Osteoblast (primary cell): Measurements from ENCODE around the gene ACIN1. TPM values are rescaled to one million over a fixed set of nuclear protein-coding genes. Genes with fewer than 3 reads are reported as not detected.

Source experiments
- DNase-seq: peaks from one replicate; pipeline ENCODE4 v3.0.0; 2011; ENCODE audit warnings: low spot score, mixed read lengths; ENCODE audit not compliant: insufficient read length; ENCODE audit errors: missing footprints
- H2AFZ ChIP-seq: 2 replicates; pipeline ENCODE4 v1.6.0; 2011; ENCODE audit warnings: mild to moderate bottlenecking, low read length
- H3K27ac ChIP-seq: 2 replicates; pipeline ENCODE4 v1.5.1; 2011; ENCODE audit warnings: mild to moderate bottlenecking, low read depth, low read length, moderate library complexity
- H3K27me3 ChIP-seq: 2 replicates; pipeline ENCODE4 v1.6.0; 2012; ENCODE audit warnings: mild to moderate bottlenecking, control low read depth, inconsistent platforms, low read length, moderate library complexity; ENCODE audit not compliant: insufficient read depth
- H3K36me3 ChIP-seq: 2 replicates; pipeline ENCODE4 v1.5.1; 2011; ENCODE audit warnings: mild to moderate bottlenecking, low read length, control low read depth, moderate library complexity; ENCODE audit not compliant: insufficient read depth
- H3K4me1 ChIP-seq: 2 replicates; pipeline ENCODE4 v1.5.1; 2011; ENCODE audit warnings: mild to moderate bottlenecking, low read length, control low read depth, moderate library complexity; ENCODE audit not compliant: insufficient read depth
- H3K4me2 ChIP-seq: 2 replicates; pipeline ENCODE4 v1.6.0; 2011; ENCODE audit warnings: mild to moderate bottlenecking, low read length; ENCODE audit not compliant: insufficient read depth
- H3K4me3 ChIP-seq: fragments of 200-600 bp; sonication (generic); 3 replicates; pipeline ENCODE4 v1.5.1; 2012; ENCODE audit warnings: mild to moderate bottlenecking, low read length, inconsistent platforms; ENCODE audit not compliant: insufficient read depth
- H3K79me2 ChIP-seq: 2 replicates; pipeline ENCODE4 v1.6.0; 2012; ENCODE audit warnings: mild to moderate bottlenecking, low read length, control low read depth, inconsistent platforms; ENCODE audit not compliant: insufficient read depth
- H3K9me3 ChIP-seq: 2 replicates; pipeline ENCODE4 v1.5.1; 2011; ENCODE audit warnings: low read depth, low read length, control low read depth
- H4K20me1 ChIP-seq: 2 replicates; pipeline ENCODE4 v1.6.0; 2012; ENCODE audit warnings: mild to moderate bottlenecking, low read length, control low read depth; ENCODE audit not compliant: insufficient read depth
- total RNA-seq: library from RNA; depleted of rRNA; stranded (reverse); fragments of >200 nt; gene quantifications from 2 replicates; pipeline ENCODE4 v1.2.3, GENCODE V29; 2012
- TF ChIP-seq, protein P1 (sequence below): IDR thresholded peaks from 2 replicates; pipeline ENCODE4 v1.5.1; 2011; ENCODE audit warnings: mild to moderate bottlenecking, low read depth, low read length, moderate library complexity; ENCODE audit errors: extremely low read depth

Gene ACIN1
- total RNA-seq, 1 donor, result 90.5 TPM

DNA sequence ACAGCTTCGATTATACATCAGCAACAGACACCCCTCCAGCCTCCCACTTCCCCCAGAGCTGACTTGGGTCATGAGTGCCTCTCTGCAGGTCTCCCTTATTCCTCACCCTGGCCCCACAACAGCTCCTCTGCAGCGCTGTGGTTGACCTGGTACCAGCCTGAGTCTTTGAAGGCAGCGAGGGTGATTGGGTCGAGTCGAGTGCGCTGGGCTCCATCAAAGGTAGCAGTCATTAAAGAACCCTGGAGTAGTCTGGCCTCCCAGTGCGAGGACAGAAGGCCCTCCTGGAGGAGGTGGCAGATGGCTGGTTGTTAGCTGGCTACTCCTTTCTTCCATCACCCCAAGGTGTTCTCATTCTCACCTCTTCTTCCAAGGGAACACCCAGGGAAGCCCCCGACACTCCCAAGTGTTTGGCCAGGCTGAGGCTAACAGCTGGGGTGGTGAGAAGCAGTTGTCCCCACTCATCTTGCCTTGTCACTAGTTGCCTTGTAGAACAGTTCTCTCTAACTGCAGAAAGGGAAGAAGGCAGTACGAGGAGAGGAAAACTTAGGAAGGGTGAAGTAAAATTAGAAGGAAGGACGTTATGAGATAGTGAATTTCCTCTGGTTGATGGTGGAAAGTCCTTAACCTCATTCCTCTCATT lies 7.2 kb upstream of the ACIN1 start:
- Histone ChIP-seq H2AFZ (no peak overlapping the region), H3K27ac (no peak overlapping the region), H3K79me2 (peaks cover 26% of the 10 kb centered on the region), H3K36me3 (peaks cover 24% of the 10 kb centered on the region), H3K27me3 (no peaks in the 10 kb centered on the region), H3K9me3 (no peaks in the 10 kb centered on the region), H3K4me2 (no peak overlapping the region), H3K4me1 (peaks cover 5% of the 10 kb centered on the region), H3K4me3 (no peak overlapping the region), H4K20me1 (peaks cover 27% of the 10 kb centered on the region)
- no peak for DNase-seq
- TF ChIP-seq, protein P1, sequence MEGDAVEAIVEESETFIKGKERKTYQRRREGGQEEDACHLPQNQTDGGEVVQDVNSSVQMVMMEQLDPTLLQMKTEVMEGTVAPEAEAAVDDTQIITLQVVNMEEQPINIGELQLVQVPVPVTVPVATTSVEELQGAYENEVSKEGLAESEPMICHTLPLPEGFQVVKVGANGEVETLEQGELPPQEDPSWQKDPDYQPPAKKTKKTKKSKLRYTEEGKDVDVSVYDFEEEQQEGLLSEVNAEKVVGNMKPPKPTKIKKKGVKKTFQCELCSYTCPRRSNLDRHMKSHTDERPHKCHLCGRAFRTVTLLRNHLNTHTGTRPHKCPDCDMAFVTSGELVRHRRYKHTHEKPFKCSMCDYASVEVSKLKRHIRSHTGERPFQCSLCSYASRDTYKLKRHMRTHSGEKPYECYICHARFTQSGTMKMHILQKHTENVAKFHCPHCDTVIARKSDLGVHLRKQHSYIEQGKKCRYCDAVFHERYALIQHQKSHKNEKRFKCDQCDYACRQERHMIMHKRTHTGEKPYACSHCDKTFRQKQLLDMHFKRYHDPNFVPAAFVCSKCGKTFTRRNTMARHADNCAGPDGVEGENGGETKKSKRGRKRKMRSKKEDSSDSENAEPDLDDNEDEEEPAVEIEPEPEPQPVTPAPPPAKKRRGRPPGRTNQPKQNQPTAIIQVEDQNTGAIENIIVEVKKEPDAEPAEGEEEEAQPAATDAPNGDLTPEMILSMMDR, result no peak

DNA sequence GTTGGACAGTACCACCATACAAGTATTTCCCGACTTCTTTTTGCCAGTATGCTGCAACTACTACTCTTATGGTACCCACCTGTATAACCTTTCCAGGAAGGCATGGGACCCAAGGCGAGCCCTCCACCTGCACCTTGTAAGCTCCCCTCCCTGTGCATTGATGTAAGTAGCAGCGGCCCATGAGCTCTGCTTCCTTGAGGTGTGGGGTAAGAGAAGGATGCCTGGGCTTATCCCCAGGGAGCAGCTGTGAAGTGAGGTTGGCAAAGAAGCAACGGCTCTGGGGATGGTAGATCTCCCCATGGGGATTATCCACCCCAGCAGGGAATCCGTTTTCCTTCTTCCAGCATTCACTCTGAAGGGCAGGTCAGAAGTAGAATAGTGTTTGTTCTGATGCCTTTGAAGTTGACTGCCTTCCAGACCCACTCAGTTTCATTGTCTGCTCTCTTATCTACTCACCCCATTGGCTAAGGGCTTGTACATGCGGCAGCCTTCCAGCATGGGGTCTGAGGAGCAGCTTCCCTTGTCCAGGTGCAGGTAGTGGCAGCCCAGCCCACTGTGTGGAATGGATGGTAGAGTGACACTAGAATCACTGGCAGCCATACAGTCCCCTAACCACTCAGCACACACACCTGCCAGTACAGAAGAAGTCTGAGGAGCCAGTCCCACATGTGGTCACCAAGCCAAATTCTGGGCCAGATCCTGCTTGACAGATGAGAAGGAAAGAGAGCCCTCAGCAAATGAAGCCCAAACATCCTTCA lies 6.5 kb upstream of the ACIN1 start:
- H3K4me2 ChIP-seq, result no peak overlapping the region
- TF ChIP-seq, protein P1, result no peak
- no peak overlapping the region for H2AFZ ChIP-seq
- no peak overlapping the region for H3K27ac ChIP-seq
- no peaks in the 10 kb centered on the region for H3K9me3 ChIP-seq
- no peak for DNase-seq
- H3K36me3 ChIP-seq, result peaks cover 24% of the 10 kb centered on the region
- no peak overlapping the region for H3K4me3 ChIP-seq
- H3K79me2 ChIP-seq, result peaks cover 33% of the 10 kb centered on the region
- H4K20me1 ChIP-seq, result peaks cover 34% of the 10 kb centered on the region
- H3K27me3 ChIP-seq, result no peaks in the 10 kb centered on the region
- H3K4me1 ChIP-seq, result peaks cover 12% of the 10 kb centered on the region

DNA sequence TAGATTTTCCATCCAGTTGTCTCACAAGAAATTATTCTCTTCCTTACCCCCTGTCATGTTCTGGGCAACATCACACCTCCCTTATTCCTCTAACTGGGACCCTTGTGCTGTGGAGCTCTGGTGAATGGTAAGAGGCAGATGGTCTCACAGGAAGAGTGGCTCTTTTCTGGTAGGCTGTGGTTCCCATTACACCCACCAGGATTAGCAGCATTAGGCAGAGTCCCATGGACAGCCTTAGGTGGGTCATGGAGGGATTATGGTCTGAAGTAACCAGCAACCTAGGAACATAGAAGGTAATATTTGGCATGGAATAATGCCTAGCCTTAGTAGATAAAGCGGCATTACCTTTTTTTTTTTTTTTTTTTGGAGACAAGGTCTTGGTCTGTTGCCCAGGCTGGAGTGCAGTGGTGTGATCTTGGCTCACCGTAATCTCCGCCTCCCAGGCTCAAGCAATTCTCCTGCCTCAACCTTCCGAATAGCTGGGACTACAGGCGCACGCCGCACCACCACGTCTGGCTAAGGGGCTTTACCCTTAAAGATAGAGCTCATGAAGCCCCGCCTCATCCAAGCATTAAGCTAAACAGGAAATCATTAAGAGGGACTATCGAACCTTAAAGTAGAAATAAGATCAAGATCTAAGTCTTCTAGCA lies 4.4 kb upstream of the ACIN1 start:
- Histone ChIP-seq H3K79me2 (peaks cover 39% of the 10 kb centered on the region), H3K4me3 (no peak overlapping the region), H2AFZ (no peak overlapping the region), H3K9me3 (no peaks in the 10 kb centered on the region), H3K27ac (no peak overlapping the region), H3K27me3 (no peaks in the 10 kb centered on the region), H3K4me2 (no peak overlapping the region), H4K20me1 (peaks cover 36% of the 10 kb centered on the region), H3K36me3 (peaks cover 24% of the 10 kb centered on the region), H3K4me1 (peaks cover 12% of the 10 kb centered on the region)
- DNase-seq, result no peak
- TF ChIP-seq, protein P1, result no peak

DNA sequence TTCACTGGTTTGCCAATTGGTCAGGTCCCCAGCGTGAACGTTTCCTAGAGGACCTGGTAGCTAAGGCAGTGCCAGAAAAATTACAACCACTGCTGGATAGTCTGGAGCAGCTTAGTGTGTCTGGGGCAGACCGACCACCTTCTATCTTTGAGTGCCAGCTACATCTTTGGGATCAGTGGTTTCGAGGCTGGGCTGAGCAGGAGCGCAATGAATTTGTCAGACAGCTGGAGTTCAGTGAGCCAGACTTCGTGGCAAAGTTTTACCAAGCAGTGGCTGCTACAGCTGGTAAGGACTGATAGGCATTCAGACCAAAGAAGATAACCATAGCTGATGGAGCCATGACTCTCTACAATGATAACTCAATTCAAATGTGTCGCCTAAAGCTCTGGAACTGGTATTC lies 2.9 kb upstream of the ACIN1 start:
- H3K36me3 ChIP-seq, result peaks cover 29% of the 10 kb centered on the region
- H3K4me2 ChIP-seq, result no peak overlapping the region
- no peak overlapping the region for H2AFZ ChIP-seq
- peaks cover 55% of the 10 kb centered on the region for H3K79me2 ChIP-seq
- H3K4me1 ChIP-seq, result peaks cover 24% of the 10 kb centered on the region
- H4K20me1 ChIP-seq, result peaks cover 50% of the 10 kb centered on the region
- H3K27ac ChIP-seq, result no peak overlapping the region
- DNase-seq, result no peak
- no peaks in the 10 kb centered on the region for H3K9me3 ChIP-seq
- no peak overlapping the region for H3K4me3 ChIP-seq
- TF ChIP-seq, protein P1, result no peak
- no peaks in the 10 kb centered on the region for H3K27me3 ChIP-seq
